GM10266 (cell line): ENCODE measurements around the gene RASL11A.

ENCODE experiments used
- DNase-seq: peaks from one replicate; pipeline ENCODE4 v3.0.0; 2012; ENCODE audit errors: extremely low spot score
- CTCF ChIP-seq: IDR thresholded peaks from 2 replicates; pipeline ENCODE4 v1.5.1; 2012; ENCODE audit warnings: mild to moderate bottlenecking, low read depth; ENCODE audit not compliant: control insufficient read depth, insufficient read depth; ENCODE audit errors: missing control alignments

The RASL11A gene

GRCh38 chr13:27267596-27267995 is 3.0 kb upstream of the RASL11A start:
- TF ChIP-seq CTCF: no peak
- no peak for DNase-seq

- no peak for DNase-seq
- no peak for TF ChIP-seq CTCF
These were observed 1.4 kb upstream of the RASL11A start for GRCh38 chr13:27269114-27269665.

- TF ChIP-seq CTCF: no peak
- no peak for DNase-seq
These were observed 1.0 kb downstream of the RASL11A start for GRCh38 chr13:27271570-27272096.

- no peak for DNase-seq
- no peak for TF ChIP-seq CTCF
These were observed 3.2 kb downstream of the RASL11A start for GRCh38 chr13:27273658-27274425.

GRCh38 chr13:27274631-27275030 is 4.0 kb downstream of the RASL11A start:
- DNase-seq: no peak
- no peak for TF ChIP-seq CTCF

GRCh38 chr13:27276188-27276587 is 5.6 kb downstream of the RASL11A start:
- no peak for TF ChIP-seq CTCF
- DNase-seq: no peak

GRCh38 chr13:27279506-27279905 is 8.9 kb downstream of the RASL11A start:
- DNase-seq: no peak
- no peak for TF ChIP-seq CTCF
